Activated CD4-positive, alpha-beta T cell treated with anti-CD3 and anti-CD28 coated beads, Interleukin-2, amount 50 U/mL, for 1 hour (primary cell): ENCODE data around the gene HCN1.
"Not testable (repeated sequence)": the region's sequence is repeated elsewhere in the genome, so short reads cannot be mapped to it uniquely, and the experiment has no call there.

Experiments used
- DNase-seq: peaks from one replicate; pipeline ENCODE4 v3.0.0-alpha.2; 2020

Gene HCN1

GRCh38 chr5:45609661-45610060 lies 86.5 kb downstream of the HCN1 start:
- DNase-seq: no peak

GRCh38 chr5:45604092-45604491 lies 92.1 kb downstream of the HCN1 start:
- DNase-seq: no peak

DNA sequence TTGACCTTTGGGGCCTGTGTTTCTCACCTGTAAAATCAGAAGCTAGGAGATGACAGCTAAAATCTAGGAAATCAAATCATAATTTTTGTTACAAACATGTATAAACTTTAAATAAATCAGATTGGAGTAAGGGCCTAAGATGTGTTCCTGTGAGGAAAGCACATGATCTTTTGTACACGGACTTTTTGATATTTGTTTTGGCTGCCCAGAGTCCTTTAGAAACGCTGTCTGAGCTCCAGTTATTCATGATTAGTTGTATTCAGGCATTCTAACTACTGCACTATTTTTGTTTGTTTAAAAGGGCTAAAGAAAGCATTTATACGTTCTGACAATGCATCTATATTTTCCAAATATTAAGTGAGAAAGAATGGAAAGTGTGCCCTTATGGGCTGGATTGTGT lies 94.8 kb downstream of the HCN1 start:
- DNase-seq: no peak

GRCh38 chr5:45596320-45596719 lies 99.9 kb downstream of the HCN1 start:
- no peak for DNase-seq

- not testable (repeated sequence) for DNase-seq
Measured at GRCh38 chr5:45586001-45586400, 110.2 kb downstream of the HCN1 start.

DNA sequence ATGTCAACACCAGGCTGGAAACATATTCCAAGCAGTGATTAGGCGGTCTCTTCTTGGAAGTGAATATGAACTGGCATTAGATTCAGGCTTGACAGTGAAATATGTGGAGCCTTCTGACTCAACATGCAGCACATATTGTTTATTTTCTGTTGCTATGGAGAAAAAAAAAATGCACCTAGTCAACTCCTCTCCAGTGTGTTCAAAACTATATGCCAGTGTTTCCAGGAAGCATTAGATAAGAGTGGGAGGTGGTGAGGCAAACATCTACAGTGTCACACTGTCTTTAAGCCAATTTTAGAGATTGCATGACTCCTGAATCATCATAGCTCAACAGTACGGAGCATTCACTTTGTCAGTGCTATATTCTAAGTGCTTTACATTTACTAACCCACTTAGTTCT lies 117.9 kb downstream of the HCN1 start:
- DNase-seq: no peak

DNA sequence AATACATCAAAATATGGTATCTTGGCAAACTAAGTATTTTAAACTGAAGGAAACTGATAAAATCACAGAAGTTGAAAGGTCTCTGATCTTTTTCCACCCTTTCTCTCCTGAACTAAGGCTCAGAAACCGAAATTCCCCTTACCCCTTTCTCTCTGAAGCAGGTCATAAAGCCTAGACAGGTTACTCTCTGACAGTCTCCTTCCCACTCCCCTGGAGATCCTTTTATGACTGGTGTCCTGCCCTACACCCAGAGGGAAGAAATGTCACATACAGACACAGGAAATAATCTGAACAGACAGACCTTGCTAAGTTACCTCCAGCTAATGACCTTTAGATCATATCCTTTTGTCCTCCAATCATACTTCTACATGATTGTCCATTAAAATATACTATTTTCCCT lies 127.4 kb downstream of the HCN1 start:
- DNase-seq: no peak

DNA sequence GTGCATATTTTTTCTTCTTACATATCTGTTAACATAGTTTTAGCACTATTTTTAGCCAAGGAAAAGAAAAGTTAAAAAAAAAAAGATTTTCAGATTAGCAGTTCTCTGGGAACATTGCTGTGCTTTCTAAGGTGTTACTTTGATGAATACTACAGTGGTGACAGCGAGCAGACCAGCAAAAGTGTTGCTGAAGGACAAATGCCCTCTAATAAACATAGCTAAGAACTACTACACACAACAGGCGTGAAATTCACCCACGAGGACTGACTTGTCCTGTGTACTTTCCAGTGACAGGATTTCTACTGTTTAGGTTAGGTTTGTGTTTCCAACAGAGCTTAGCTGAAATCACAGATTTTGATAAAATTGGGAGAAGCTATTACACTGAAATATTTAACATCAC lies 153.8 kb downstream of the HCN1 start:
- DNase-seq: no peak

DNA sequence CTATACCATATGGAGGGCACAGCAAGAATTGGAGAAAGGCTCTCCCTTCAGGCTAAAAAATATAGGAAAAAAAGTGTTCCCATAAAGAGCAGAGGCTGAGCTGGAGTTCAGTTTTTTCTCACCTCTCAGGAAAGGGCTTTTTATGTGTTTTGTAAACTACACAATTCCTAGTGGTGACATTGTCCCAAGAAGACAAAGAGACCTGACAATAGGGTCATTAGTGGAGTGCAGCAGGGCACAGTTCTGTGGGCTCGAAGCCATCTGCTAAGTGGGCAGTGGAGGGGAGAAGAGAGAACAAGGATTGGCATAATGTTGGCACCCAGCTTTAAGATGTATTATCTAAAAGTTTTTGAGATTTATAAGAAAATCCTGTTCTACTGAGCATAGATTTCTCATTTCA lies 162.5 kb downstream of the HCN1 start:
- no peak for DNase-seq

- DNase-seq: no peak
Measured at GRCh38 chr5:45532826-45533624, 163.2 kb downstream of the HCN1 start.

DNA sequence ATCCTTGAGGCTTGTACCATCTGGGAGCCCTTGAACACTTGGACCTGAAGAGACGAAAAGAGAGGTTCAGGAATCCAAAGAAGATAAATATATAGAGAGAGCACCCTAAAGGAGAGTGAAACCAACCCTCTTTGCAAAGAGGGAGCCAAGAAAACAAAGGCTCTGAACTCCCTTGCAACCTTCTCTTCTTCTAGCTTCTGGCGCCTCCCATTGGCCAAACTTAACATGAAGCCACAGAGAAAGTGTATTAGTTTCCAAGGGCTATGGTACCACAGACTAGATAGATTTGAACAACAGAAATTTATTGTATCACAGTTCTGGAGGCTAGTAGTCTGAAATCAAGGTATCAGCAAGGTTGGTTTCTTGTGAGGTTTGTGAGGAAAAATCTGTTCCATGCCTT lies 175.1 kb downstream of the HCN1 start:
- no peak for DNase-seq

- DNase-seq: no peak
Measured at GRCh38 chr5:45512521-45512920, 183.7 kb downstream of the HCN1 start.

DNA sequence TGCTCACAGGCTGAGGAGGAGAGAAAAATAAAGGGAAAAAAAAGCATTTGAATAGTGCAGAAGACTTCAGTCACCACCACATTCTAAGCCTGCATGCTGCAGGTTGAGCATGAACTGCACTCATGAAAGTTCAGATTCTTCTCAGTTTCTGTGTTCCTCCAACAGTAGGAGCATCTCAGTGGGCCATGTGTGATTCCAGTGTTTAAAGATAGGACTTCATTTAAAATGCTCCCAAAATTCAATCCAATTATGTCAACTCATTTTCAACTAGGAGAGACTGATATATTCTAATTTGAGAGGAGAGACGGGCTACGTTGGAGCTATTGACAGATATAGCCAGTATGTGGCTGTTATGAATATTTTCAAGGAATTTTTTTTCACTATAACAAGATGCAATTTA lies 186.8 kb downstream of the HCN1 start:
- no peak for DNase-seq

- DNase-seq: no peak
Measured at GRCh38 chr5:45508135-45508534, 188.0 kb downstream of the HCN1 start.

GRCh38 chr5:45507178-45507577 lies 189.0 kb downstream of the HCN1 start:
- no peak for DNase-seq

DNA sequence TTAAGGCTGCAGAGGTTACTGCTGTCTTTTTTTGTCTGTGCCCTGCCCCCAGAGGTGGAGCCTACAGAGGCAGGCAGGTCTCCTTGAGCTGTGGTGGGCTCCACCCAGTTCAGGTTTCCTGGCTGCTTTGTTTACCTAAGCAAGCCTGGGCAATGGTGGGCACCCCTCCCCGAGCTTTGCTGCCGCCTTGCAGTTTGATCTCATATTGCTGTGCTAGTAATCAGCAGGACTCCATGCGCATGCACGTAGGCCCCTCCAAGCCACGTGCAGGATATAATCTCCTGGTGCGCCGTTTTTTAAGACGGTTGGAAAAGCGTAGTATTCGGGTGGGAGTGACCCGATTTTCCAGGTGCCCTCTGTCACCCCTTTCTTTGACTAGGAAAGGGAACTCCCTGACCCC lies 197.2 kb downstream of the HCN1 start:
- DNase-seq: not testable (repeated sequence)

GRCh38 chr5:45491368-45491767 lies 204.8 kb downstream of the HCN1 start:
- no peak for DNase-seq

- no peak for DNase-seq
Measured at GRCh38 chr5:45484781-45485180, 211.4 kb downstream of the HCN1 start.

DNA sequence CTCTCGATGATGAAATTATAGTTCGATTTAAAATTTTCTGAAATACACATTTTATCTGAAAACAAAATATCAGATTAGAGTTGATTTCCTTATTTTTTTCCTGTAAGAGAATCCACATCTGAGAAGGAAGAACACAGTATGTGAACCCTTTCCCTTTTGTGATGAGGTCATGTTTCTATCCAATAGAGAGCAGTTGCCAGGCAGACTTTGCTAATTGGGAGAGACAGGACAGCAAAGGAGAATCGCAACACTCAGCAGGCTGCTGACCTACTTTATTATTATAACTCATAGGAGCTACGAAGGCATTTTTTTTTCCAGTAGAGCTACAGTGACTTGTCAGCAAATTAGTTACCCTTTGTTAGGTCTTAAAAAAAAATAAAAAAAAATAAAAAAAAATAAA lies 242.1 kb downstream of the HCN1 start:
- no peak for DNase-seq

- DNase-seq: not testable (repeated sequence)
Measured at GRCh38 chr5:45444856-45445255, 251.3 kb downstream of the HCN1 start.

DNA sequence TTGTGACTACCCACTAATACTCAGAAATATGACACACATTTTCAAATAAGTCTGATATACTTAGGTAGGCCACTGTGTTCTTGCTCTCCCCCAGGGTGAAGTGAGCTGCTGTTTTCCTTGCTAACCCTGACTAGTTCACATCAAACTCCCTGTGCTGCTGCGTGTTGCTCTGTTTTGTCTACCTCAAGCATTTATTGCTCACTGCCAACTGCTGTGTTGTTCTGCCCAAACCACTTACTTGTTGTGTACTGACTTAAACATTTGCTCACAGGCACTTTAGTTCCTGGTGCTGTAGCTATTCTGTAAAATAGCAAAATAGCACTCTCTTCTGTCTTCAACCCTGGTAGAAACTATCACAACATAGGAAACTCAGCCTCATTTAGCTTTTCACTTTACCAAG lies 255.7 kb downstream of the HCN1 start:
- no peak for DNase-seq

DNA sequence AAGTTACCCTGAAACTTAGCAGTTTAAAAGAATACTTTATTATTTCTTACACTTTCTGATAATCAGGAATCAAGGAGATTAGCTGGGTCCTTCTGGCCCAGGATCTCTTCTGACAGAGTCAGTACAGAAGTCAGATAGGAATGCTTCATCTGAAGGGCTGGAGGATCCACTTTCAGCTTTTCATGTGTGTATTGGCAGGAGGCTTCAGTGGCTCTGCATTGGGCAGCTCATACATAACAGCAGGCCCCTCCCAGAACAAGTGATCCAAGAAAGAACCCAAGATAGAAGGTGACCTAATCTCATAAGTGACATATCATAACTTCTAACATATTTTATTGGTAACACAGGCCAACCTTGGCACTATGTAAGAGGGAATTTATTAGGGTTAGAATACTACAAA lies 258.4 kb downstream of the HCN1 start:
- DNase-seq: no peak

DNA sequence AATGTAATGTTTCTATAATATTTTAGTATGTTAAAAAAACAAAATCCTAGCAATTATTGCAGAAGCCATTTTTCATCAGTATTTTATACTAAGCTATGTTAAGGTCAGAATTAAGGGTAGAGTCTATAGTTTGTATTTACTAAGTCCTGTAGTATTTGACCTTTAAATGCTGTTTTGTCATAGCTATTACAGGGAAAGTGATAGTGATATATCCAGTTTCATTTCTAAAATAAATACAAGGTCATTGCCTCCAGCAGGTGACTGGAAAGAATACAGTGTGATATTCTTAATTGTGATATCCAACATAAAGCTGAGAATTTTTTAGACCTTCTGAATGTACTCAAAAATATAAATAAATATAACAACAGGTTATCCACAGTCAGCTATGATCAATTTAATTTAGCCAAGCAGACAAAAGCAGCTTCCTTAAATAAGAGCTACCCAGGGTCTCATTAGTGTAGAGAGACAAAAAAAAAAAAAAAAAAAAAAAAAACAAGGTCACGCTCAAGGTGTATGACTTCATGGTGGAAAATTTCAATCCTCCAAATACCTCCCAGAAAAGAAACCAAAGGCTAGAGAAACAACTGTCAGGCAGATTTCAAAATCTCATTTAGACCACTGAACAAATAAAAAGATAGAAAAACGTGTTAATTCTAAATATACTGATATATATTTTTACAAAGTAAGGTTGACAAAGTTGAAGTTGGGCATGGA lies 278.7 kb downstream of the HCN1 start:
- DNase-seq: no peak
